Progenitor cell of endocrine pancreas (in vitro differentiated cells): ENCODE data around the gene PTPRZ1. TPM values are rescaled to one million over a fixed set of nuclear protein-coding genes. Genes with fewer than 3 reads are reported as not detected.

Experiments used
- DNase-seq: peaks from one replicate; pipeline ENCODE4 v3.0.0; 2021; ENCODE audit warnings: low spot score; ENCODE audit not compliant: unreplicated experiment
- H3K27ac Mint-ChIP-seq: 2 replicates; pipeline ENCODE4 v1.8.0; 2021; ENCODE audit warnings: mild to moderate bottlenecking, moderate library complexity, mixed read lengths
- H3K27me3 Mint-ChIP-seq: 2 replicates; pipeline ENCODE4 v1.8.0; 2021; ENCODE audit warnings: mixed read lengths
- H3K36me3 Mint-ChIP-seq: 2 replicates; pipeline ENCODE4 v1.8.0; 2022; ENCODE audit warnings: mixed read lengths; ENCODE audit not compliant: insufficient read depth
- H3K4me1 Mint-ChIP-seq: 2 replicates; pipeline ENCODE4 v1.8.0; 2021; ENCODE audit warnings: low read depth, mixed read lengths
- H3K4me3 Mint-ChIP-seq: 2 replicates; pipeline ENCODE4 v1.8.0; 2021; ENCODE audit warnings: low read depth, mild to moderate bottlenecking, moderate library complexity, mixed read lengths
- H3K9me3 Mint-ChIP-seq: 2 replicates; pipeline ENCODE4 v1.8.0; 2021; ENCODE audit warnings: low read depth, mixed read lengths
- CTCF ChIP-seq: fragments of 200-600 bp; sonication (generic); IDR thresholded peaks from one replicate; pipeline ENCODE4 v1.5.0; 2021; ENCODE audit warnings: antibody characterized with exemption, mild to moderate bottlenecking; ENCODE audit not compliant: unreplicated experiment
- total RNA-seq: library from RNA; stranded (reverse); gene quantifications from 2 replicates; pipeline ENCODE4 v1.2.1, GENCODE V29; 2021

Gene PTPRZ1
- total RNA-seq, 1 donor from 2014 or later = 0.74 TPM

- no peak overlapping the region for H3K27ac Mint-ChIP-seq
- H3K4me1 Mint-ChIP-seq = no peaks in the 10 kb centered on the region
- no peak for DNase-seq
- no peaks in the 10 kb centered on the region for H3K27me3 Mint-ChIP-seq
- H3K36me3 Mint-ChIP-seq = no peaks in the 10 kb centered on the region
- no peak overlapping the region for H3K4me3 Mint-ChIP-seq
- H3K9me3 Mint-ChIP-seq = peaks cover 3% of the 10 kb centered on the region
- TF ChIP-seq CTCF = no peak
Observed at GRCh38 chr7:121862591-121862990, 10.4 kb upstream of the PTPRZ1 start.

- no peak for DNase-seq
- peaks cover 3% of the 10 kb centered on the region for H3K9me3 Mint-ChIP-seq
- H3K4me1 Mint-ChIP-seq = peaks cover 7% of the 10 kb centered on the region
- no peaks in the 10 kb centered on the region for H3K36me3 Mint-ChIP-seq
- H3K27ac Mint-ChIP-seq = no peak overlapping the region
- no peak for TF ChIP-seq CTCF
- H3K4me3 Mint-ChIP-seq = no peak overlapping the region
- H3K27me3 Mint-ChIP-seq = peaks cover 56% of the 10 kb centered on the region
Observed at GRCh38 chr7:121871188-121871587, 1.8 kb upstream of the PTPRZ1 start.

GRCh38 chr7:121873289-121874194, 581 bp downstream of the PTPRZ1 start:
- H3K36me3 Mint-ChIP-seq = no peaks in the 10 kb centered on the region
- peaks cover 7% of the 10 kb centered on the region for H3K4me1 Mint-ChIP-seq
- H3K4me3 Mint-ChIP-seq = peak overlapping the region; percentile 92
- H3K27me3 Mint-ChIP-seq = peaks cover 71% of the 10 kb centered on the region
- H3K27ac Mint-ChIP-seq = peak overlapping the region; percentile 67
- H3K9me3 Mint-ChIP-seq = no peaks in the 10 kb centered on the region
- DNase-seq = peak; percentile 12
- no peak for TF ChIP-seq CTCF

- H3K9me3 Mint-ChIP-seq = no peaks in the 10 kb centered on the region
- H3K4me1 Mint-ChIP-seq = peaks cover 7% of the 10 kb centered on the region
- H3K4me3 Mint-ChIP-seq = peak overlapping the region; percentile 92
- no peaks in the 10 kb centered on the region for H3K36me3 Mint-ChIP-seq
- DNase-seq = no peak
- H3K27ac Mint-ChIP-seq = no peak overlapping the region
- H3K27me3 Mint-ChIP-seq = peaks cover 75% of the 10 kb centered on the region
- no peak for TF ChIP-seq CTCF
Observed at GRCh38 chr7:121874298-121874697, 1.3 kb downstream of the PTPRZ1 start.

- peaks cover 72% of the 10 kb centered on the region for H3K27me3 Mint-ChIP-seq
Observed at GRCh38 chr7:121875203-121875602, 2.2 kb downstream of the PTPRZ1 start.

More at GRCh38 chr7:121875203-121875602, 2.2 kb downstream of the PTPRZ1 start:
- DNase-seq = no peak
- no peak overlapping the region for H3K4me3 Mint-ChIP-seq
- TF ChIP-seq CTCF = no peak
- H3K36me3 Mint-ChIP-seq = no peaks in the 10 kb centered on the region
- H3K27ac Mint-ChIP-seq = no peak overlapping the region
- H3K4me1 Mint-ChIP-seq = peaks cover 7% of the 10 kb centered on the region
- no peaks in the 10 kb centered on the region for H3K9me3 Mint-ChIP-seq
